IMR-90 (cell line): Measurements from ENCODE around the gene ELF2. TPM values are rescaled to one million over a fixed set of nuclear protein-coding genes. Genes with fewer than 3 reads are reported as not detected.

ENCODE experiments used
- ATAC-seq: fragments of 200-7000 bp; cut with Tn5 transposase; 2 replicates; pipeline ENCODE4 v1.9.1; 2020; ENCODE audit warnings: low read depth, mild to moderate bottlenecking, moderate library complexity
- BruUV-seq: library from RNA; stranded (reverse); fragments of 400-500 nt; replicated peaks from 2 replicates; lab custom pipeline; 2021; lab: Mats Ljungman, UMichigan
- CTCF ChIA-PET: fragments of 300-600 bp; formaldehyde crosslinking; extraction: SDS; loops from one replicate; lab custom pipeline; 2021; ENCODE audit warnings: antibody characterized with exemption; lab: Yijun Ruan, JAX
- POLR2A ChIA-PET: fragments of 300-600 bp; sonication (Branson Sonifier 250); formaldehyde crosslinking; loops from one replicate; lab custom pipeline; 2022; ENCODE audit warnings: antibody characterized with exemption; ENCODE audit not compliant: unreplicated experiment; lab: Charles Lee
- DNase-seq: peaks from one replicate; pipeline ENCODE4 v3.0.0; 2013
- H2AFZ ChIP-seq: replicated peaks from 2 replicates; pipeline ENCODE3; 2013; ENCODE audit warnings: low read length, mild to moderate bottlenecking; ENCODE audit not compliant: poor library complexity
- H2AK5ac ChIP-seq: 2 replicates; pipeline ENCODE4 v1.6.1; 2013; ENCODE audit warnings: low read depth, low read length, inconsistent platforms
- H2AK9ac ChIP-seq: replicated peaks from 2 replicates; pipeline ENCODE3; 2013; ENCODE audit warnings: mild to moderate bottlenecking, low read depth, low read length, moderate library complexity; ENCODE audit not compliant: poor library complexity
- H2BK120ac ChIP-seq: 2 replicates; pipeline ENCODE4 v1.6.1; 2013; ENCODE audit warnings: low read depth, low read length, inconsistent platforms
- H2BK15ac ChIP-seq: 3 replicates; pipeline ENCODE4 v1.6.1; 2013; ENCODE audit warnings: low read depth, low read length, inconsistent platforms
- H2BK20ac ChIP-seq: 2 replicates; pipeline ENCODE4 v1.6.1; 2013; ENCODE audit warnings: low read depth, mild to moderate bottlenecking, inconsistent platforms, low read length, moderate library complexity
- H2BK5ac ChIP-seq: 2 replicates; pipeline ENCODE4 v1.6.1; 2013; ENCODE audit warnings: mild to moderate bottlenecking, low read depth, low read length, inconsistent platforms; ENCODE audit not compliant: poor library complexity, severe bottlenecking
- H3K14ac ChIP-seq: replicated peaks from 2 replicates; pipeline ENCODE4 v1.6.1; 2013; ENCODE audit warnings: low read depth, low read length, inconsistent platforms
- H3K18ac ChIP-seq: 2 replicates; pipeline ENCODE4 v1.6.1; 2013; ENCODE audit warnings: low read depth, low read length, control low read depth
- H3K23ac ChIP-seq: 2 replicates; pipeline ENCODE4 v1.6.1; 2013; ENCODE audit warnings: low read depth, low read length, inconsistent platforms
- H3K27ac ChIP-seq: 2 replicates; pipeline ENCODE4 v1.5.1; 2013; ENCODE audit warnings: mild to moderate bottlenecking, control low read depth, low read length; ENCODE audit not compliant: insufficient read depth
- H3K27me3 ChIP-seq: 2 replicates; pipeline ENCODE4 v1.6.1; 2013; ENCODE audit warnings: low read length; ENCODE audit not compliant: control insufficient read depth, insufficient read depth
- H3K36me3 ChIP-seq: 2 replicates; pipeline ENCODE4 v1.6.1; 2013; ENCODE audit warnings: low read length, mixed read lengths; ENCODE audit not compliant: control insufficient read depth, insufficient read depth
- H3K4ac ChIP-seq: 2 replicates; pipeline ENCODE4 v1.6.1; 2013; ENCODE audit warnings: low read depth, low read length, inconsistent platforms
- H3K4me1 ChIP-seq: 2 replicates; pipeline ENCODE4 v1.6.1; 2013; ENCODE audit warnings: low read length, mixed read lengths; ENCODE audit not compliant: control insufficient read depth, insufficient read depth
- H3K4me2 ChIP-seq: 2 replicates; pipeline ENCODE4 v1.6.1; 2013; ENCODE audit warnings: low read depth, mild to moderate bottlenecking, control low read depth, low read length, moderate library complexity
- H3K4me3 ChIP-seq: 2 replicates; pipeline ENCODE4 v1.5.1; 2013; ENCODE audit warnings: low read depth, mild to moderate bottlenecking, control low read depth, low read length, moderate library complexity; ENCODE audit not compliant: insufficient read depth
- H3K56ac ChIP-seq: 2 replicates; pipeline ENCODE4 v1.6.1; 2013; ENCODE audit warnings: low read length, inconsistent platforms; ENCODE audit not compliant: insufficient read depth; ENCODE audit errors: extremely low read depth
- H3K79me1 ChIP-seq, 2 experiments: 2 replicates each; pipeline ENCODE4 v1.6.1; 2013; ENCODE audit warnings: low read length in 2 of 2, inconsistent platforms in 1 of 2, low read depth in 1 of 2
- H3K9ac ChIP-seq: 2 replicates; pipeline ENCODE4 v1.6.1; 2013; ENCODE audit warnings: low read depth, low read length, control low read depth
- H3K9me1 ChIP-seq: 2 replicates; pipeline ENCODE4 v1.6.1; 2013; ENCODE audit warnings: low read length, inconsistent platforms; ENCODE audit not compliant: insufficient read depth
- H3K9me3 ChIP-seq: 2 replicates; pipeline ENCODE4 v1.6.1; 2013; ENCODE audit warnings: low read length; ENCODE audit not compliant: control insufficient read depth, insufficient read depth
- H4K20me1 ChIP-seq: 2 replicates; pipeline ENCODE4 v1.6.1; 2013; ENCODE audit warnings: low read length, inconsistent platforms; ENCODE audit not compliant: insufficient read depth
- H4K5ac ChIP-seq: 2 replicates; pipeline ENCODE4 v1.6.1; 2013; ENCODE audit warnings: mild to moderate bottlenecking, low read depth, low read length, control low read depth
- H4K8ac ChIP-seq, 2 experiments: 2 replicates each; pipeline ENCODE4 v1.6.1; 2013; ENCODE audit warnings: low read depth in 2 of 2, low read length in 2 of 2, control low read depth in 1 of 2, inconsistent platforms in 1 of 2
- H4K91ac ChIP-seq: 2 replicates; pipeline ENCODE4 v1.6.1; 2013; ENCODE audit warnings: low read depth, low read length, inconsistent platforms; ENCODE audit not compliant: insufficient read depth
- CEBPB ChIP-seq: IDR thresholded peaks from 2 replicates; pipeline ENCODE4 v1.6.1; 2012; ENCODE audit warnings: low read depth, low read length, improper control_type of control experiment
- CHD1 ChIP-seq: IDR thresholded peaks from 2 replicates; pipeline ENCODE4 v1.6.1; 2012; ENCODE audit warnings: low read depth, low read length, improper control_type of control experiment
- FOS ChIP-seq: fragments of 150-350 bp; IDR thresholded peaks from 2 replicates; pipeline ENCODE4 v1.6.1; 2016; ENCODE audit warnings: low read depth, low read length
- MAFK ChIP-seq: IDR thresholded peaks from 2 replicates; pipeline ENCODE4 v1.6.1; 2012; ENCODE audit warnings: low read depth, low read length, improper control_type of control experiment
- MAZ ChIP-seq: IDR thresholded peaks from 2 replicates; pipeline ENCODE4 v1.6.1; 2012; ENCODE audit warnings: low read depth, mild to moderate bottlenecking, low read length, improper control_type of control experiment, moderate library complexity, borderline replicate concordance
- MXI1 ChIP-seq: IDR thresholded peaks from 2 replicates; pipeline ENCODE4 v1.6.1; 2012; ENCODE audit warnings: low read depth, mild to moderate bottlenecking, low read length, moderate library complexity, borderline replicate concordance
- NFE2L2 ChIP-seq: fragments of 150-350 bp; IDR thresholded peaks from 2 replicates; pipeline ENCODE4 v1.6.1; 2016; ENCODE audit warnings: low read depth, mild to moderate bottlenecking, low read length
- RAD21 ChIP-seq: IDR thresholded peaks from 2 replicates; pipeline ENCODE4 v1.6.1; 2012; ENCODE audit warnings: low read length, improper control_type of control experiment
- RCOR1 ChIP-seq: IDR thresholded peaks from 2 replicates; pipeline ENCODE4 v1.6.1; 2012; ENCODE audit warnings: mild to moderate bottlenecking, low read length, improper control_type of control experiment; ENCODE audit not compliant: insufficient replicate concordance
- RFX5 ChIP-seq: IDR thresholded peaks from 2 replicates; pipeline ENCODE4 v1.8.0; 2012; ENCODE audit warnings: low read depth, mild to moderate bottlenecking, low read length, moderate library complexity
- WGBS, 2 experiments: methylation state at CpG; one replicate each; pipeline versions ENCODE4 v1.1.5 to v1.1.7; 2013; ENCODE audit warnings: missing lambda C conversion rate in 2 of 2; ENCODE audit not compliant: insufficient read length in 1 of 2; ENCODE audit errors: extremely low coverage in 2 of 2; 5-methylcytosine and 5-hydroxymethylcytosine counted together
- dilution Hi-C: fragments of 300-500 bp; cut with HindIII; formaldehyde crosslinking; loops from one replicate; pipeline ENCODE4 v1.14.3; 2018; ENCODE audit warnings: low sequenced_read_pairs; ENCODE audit not compliant: unreplicated experiment
- in situ Hi-C: fragments of 300-500 bp; cut with MboI; formaldehyde crosslinking; loops from 3 replicates; pipeline ENCODE4 v1.14.3; 2019; ENCODE audit warnings: low sequenced_read_pairs, inconsistent platforms, mixed read lengths
- intact Hi-C: fragments of 100-400 bp; cut with micrococcal nuclease; formaldehyde crosslinking; loops from 2 replicates; pipeline ENCODE4 v1.10.0; 2022
- polyA plus RNA-seq, 3 experiments: library from polyadenylated mRNA; depleted of rRNA; stranded (reverse); fragments of >200 nt; gene quantifications; 2 replicates each; pipeline ENCODE4 v1.2.3, GENCODE V29; 2012; ENCODE audit warnings: low replicate concordance in 1 of 3
- total RNA-seq: library from RNA; depleted of rRNA; stranded (reverse); fragments of >200 nt; gene quantifications from 2 replicates; pipeline ENCODE4 v1.2.3, GENCODE V29; 2012
- TF ChIP-seq, protein P1 (sequence below): fragments of 150-350 bp; IDR thresholded peaks from 2 replicates; pipeline ENCODE4 v1.6.1; 2016; ENCODE audit warnings: low read depth, mild to moderate bottlenecking, low read length, moderate library complexity, borderline replicate concordance
- TF ChIP-seq, protein P2 (sequence below): fragments of 150-350 bp; IDR thresholded peaks from 2 replicates; pipeline ENCODE4 v1.6.1; 2017; ENCODE audit warnings: mild to moderate bottlenecking, antibody characterized with exemption, low read length, low read depth
- TF ChIP-seq, protein P3 (sequence below): conservative IDR thresholded peaks from 2 replicates; pipeline ENCODE4 v1.5.1; 2012; ENCODE audit warnings: mild to moderate bottlenecking, low read depth, low read length, improper control_type of control experiment

Gene ELF2
- total and polyA plus RNA-seq, 2 of the 4 experiments (the other 2 are of a cell fraction): 14.5 to 42.3 TPM

DNA sequence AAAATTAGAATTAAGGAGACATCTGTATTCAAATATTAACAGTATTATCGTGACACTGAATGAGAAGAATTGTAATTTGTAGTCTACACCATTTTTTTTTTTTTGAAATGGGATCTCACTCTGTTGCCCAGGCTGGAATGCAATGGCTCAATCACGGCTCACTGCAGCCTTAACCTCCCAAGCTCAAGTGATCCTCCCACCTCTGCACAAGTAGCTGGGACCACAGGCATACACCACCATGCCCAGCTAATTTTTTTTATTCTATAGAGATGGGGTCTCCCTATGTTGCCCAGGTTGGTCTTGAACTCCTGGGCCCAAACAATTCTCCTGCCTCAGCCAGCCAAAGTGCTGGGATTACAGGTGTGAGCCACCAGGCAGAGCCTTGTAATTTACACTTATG, 24.8 kb downstream of the ELF2 start:
- ATAC-seq: no peak
- Histone ChIP-seq H2BK15ac (no peak overlapping the region), H2BK5ac (no peak overlapping the region), H2AK5ac (no peak overlapping the region), H3K14ac (no peak overlapping the region), H3K18ac (no peak overlapping the region), H3K4me1 (peaks cover 7% of the 10 kb centered on the region), H2AFZ (no peak overlapping the region), H3K9me3 (no peaks in the 10 kb centered on the region), H2BK120ac (no peak overlapping the region), H3K9ac (no peak overlapping the region), H4K5ac (no peak overlapping the region), H3K9me1 (peaks cover 4% of the 10 kb centered on the region), H3K27ac (no peak overlapping the region), H4K8ac (no peak overlapping the region), H4K91ac (no peak overlapping the region), H2BK20ac (no peak overlapping the region), H3K27me3 (no peaks in the 10 kb centered on the region), H3K4me3 (no peak overlapping the region), H4K20me1 (peaks cover 21% of the 10 kb centered on the region; the same call in 1 of the 2 replicates), H2AK9ac (no peak overlapping the region), H3K4me2 (no peak overlapping the region), H3K36me3 (no peaks in the 10 kb centered on the region), H3K79me1 (peaks cover 11 to 39% of the 10 kb centered on the region in 2 experiments), H3K56ac (no peak overlapping the region), H3K4ac (no peak overlapping the region), H3K23ac (no peak overlapping the region)
- DNase-seq: no peak
- BruUV-seq: no TSS peak
- ChIA-PET CTCF (interaction anchor here (0.5 kb wide), 1 partner anchor 36 kb away, joined by 4 read pairs; no protein-coding TSS in a partner anchor), POLR2A (no interaction called here)
- intact Hi-C loops (no loop called here), dilution Hi-C loops (no loop called here), in situ Hi-C loops (no loop called here)
- no peak for TF ChIP-seq CEBPB
- no peak for TF ChIP-seq RAD21
- no peak for TF ChIP-seq NFE2L2
- TF ChIP-seq MXI1: no peak
- no peak for TF ChIP-seq FOS
- TF ChIP-seq RFX5: no peak
- no peak for TF ChIP-seq MAFK
- TF ChIP-seq, protein P1, sequence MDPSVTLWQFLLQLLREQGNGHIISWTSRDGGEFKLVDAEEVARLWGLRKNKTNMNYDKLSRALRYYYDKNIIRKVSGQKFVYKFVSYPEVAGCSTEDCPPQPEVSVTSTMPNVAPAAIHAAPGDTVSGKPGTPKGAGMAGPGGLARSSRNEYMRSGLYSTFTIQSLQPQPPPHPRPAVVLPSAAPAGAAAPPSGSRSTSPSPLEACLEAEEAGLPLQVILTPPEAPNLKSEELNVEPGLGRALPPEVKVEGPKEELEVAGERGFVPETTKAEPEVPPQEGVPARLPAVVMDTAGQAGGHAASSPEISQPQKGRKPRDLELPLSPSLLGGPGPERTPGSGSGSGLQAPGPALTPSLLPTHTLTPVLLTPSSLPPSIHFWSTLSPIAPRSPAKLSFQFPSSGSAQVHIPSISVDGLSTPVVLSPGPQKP: no peak
- no peak for TF ChIP-seq CHD1
- no peak for TF ChIP-seq MAZ
- TF ChIP-seq, protein P2, sequence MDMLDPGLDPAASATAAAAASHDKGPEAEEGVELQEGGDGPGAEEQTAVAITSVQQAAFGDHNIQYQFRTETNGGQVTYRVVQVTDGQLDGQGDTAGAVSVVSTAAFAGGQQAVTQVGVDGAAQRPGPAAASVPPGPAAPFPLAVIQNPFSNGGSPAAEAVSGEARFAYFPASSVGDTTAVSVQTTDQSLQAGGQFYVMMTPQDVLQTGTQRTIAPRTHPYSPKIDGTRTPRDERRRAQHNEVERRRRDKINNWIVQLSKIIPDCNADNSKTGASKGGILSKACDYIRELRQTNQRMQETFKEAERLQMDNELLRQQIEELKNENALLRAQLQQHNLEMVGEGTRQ: no peak
- TF ChIP-seq RCOR1: no peak
- TF ChIP-seq, protein P3, sequence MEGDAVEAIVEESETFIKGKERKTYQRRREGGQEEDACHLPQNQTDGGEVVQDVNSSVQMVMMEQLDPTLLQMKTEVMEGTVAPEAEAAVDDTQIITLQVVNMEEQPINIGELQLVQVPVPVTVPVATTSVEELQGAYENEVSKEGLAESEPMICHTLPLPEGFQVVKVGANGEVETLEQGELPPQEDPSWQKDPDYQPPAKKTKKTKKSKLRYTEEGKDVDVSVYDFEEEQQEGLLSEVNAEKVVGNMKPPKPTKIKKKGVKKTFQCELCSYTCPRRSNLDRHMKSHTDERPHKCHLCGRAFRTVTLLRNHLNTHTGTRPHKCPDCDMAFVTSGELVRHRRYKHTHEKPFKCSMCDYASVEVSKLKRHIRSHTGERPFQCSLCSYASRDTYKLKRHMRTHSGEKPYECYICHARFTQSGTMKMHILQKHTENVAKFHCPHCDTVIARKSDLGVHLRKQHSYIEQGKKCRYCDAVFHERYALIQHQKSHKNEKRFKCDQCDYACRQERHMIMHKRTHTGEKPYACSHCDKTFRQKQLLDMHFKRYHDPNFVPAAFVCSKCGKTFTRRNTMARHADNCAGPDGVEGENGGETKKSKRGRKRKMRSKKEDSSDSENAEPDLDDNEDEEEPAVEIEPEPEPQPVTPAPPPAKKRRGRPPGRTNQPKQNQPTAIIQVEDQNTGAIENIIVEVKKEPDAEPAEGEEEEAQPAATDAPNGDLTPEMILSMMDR: no peak
- WGBS, 2 experiments: no CpG with 5 or more reads among the region's 2 CpGs
